ENCODE data around the gene COL9A2.

DNA sequence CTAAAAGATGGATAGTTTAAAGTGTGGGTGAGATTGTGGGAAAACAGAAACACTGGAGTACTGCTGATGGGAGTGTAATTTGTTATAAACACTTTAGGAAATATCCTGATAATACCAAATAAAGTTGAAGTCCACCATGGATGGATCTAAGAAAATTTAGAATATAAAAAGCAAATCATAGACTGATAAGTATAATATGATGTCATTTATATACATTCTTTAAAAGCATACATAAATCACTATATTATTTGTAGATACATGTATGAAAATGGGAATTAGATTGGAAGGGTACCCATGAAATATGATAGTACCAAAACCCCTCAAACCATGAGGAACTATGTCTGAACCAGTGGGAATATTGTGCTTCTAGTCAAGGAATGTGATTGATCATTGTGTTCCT is 51.2 kb downstream of the COL9A2 start:
- TF ChIP-seq MXI1 (conservative IDR thresholded peaks at IDR 0.05; ENCODE audit: poor library complexity, severe bottlenecking) (no peak), TAF1 (IDR thresholded peaks at IDR 0.05; ENCODE audit: low read depth) (no peak), RAD21 (conservative IDR thresholded peaks at IDR 0.05) (no peak)
- TF ChIP-seq, protein P1, sequence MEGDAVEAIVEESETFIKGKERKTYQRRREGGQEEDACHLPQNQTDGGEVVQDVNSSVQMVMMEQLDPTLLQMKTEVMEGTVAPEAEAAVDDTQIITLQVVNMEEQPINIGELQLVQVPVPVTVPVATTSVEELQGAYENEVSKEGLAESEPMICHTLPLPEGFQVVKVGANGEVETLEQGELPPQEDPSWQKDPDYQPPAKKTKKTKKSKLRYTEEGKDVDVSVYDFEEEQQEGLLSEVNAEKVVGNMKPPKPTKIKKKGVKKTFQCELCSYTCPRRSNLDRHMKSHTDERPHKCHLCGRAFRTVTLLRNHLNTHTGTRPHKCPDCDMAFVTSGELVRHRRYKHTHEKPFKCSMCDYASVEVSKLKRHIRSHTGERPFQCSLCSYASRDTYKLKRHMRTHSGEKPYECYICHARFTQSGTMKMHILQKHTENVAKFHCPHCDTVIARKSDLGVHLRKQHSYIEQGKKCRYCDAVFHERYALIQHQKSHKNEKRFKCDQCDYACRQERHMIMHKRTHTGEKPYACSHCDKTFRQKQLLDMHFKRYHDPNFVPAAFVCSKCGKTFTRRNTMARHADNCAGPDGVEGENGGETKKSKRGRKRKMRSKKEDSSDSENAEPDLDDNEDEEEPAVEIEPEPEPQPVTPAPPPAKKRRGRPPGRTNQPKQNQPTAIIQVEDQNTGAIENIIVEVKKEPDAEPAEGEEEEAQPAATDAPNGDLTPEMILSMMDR (IDR thresholded peaks at IDR 0.05; ENCODE audit: poor library complexity, severe bottlenecking), result no peak
- TF ChIP-seq, protein P2, sequence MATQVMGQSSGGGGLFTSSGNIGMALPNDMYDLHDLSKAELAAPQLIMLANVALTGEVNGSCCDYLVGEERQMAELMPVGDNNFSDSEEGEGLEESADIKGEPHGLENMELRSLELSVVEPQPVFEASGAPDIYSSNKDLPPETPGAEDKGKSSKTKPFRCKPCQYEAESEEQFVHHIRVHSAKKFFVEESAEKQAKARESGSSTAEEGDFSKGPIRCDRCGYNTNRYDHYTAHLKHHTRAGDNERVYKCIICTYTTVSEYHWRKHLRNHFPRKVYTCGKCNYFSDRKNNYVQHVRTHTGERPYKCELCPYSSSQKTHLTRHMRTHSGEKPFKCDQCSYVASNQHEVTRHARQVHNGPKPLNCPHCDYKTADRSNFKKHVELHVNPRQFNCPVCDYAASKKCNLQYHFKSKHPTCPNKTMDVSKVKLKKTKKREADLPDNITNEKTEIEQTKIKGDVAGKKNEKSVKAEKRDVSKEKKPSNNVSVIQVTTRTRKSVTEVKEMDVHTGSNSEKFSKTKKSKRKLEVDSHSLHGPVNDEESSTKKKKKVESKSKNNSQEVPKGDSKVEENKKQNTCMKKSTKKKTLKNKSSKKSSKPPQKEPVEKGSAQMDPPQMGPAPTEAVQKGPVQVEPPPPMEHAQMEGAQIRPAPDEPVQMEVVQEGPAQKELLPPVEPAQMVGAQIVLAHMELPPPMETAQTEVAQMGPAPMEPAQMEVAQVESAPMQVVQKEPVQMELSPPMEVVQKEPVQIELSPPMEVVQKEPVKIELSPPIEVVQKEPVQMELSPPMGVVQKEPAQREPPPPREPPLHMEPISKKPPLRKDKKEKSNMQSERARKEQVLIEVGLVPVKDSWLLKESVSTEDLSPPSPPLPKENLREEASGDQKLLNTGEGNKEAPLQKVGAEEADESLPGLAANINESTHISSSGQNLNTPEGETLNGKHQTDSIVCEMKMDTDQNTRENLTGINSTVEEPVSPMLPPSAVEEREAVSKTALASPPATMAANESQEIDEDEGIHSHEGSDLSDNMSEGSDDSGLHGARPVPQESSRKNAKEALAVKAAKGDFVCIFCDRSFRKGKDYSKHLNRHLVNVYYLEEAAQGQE (IDR thresholded peaks at IDR 0.05; ENCODE audit: borderline replicate concordance), result no peak

Measured in neural cell (in vitro differentiated cells).